Mesendoderm (in vitro differentiated cells): ENCODE measurements around the gene ITGA8.

Source experiments
- DNase-seq: peaks from one replicate; pipeline ENCODE4 v3.0.0; 2013
- H2AK5ac ChIP-seq: 2 replicates; pipeline ENCODE4 v1.6.1; 2013; ENCODE audit warnings: low read length, inconsistent platforms
- H2BK120ac ChIP-seq: 2 replicates; pipeline ENCODE4 v1.6.1; 2013; ENCODE audit warnings: low read depth, mild to moderate bottlenecking, low read length, moderate library complexity, mixed read lengths
- H2BK15ac ChIP-seq: replicated peaks from 2 replicates; pipeline ENCODE4 v1.6.1; 2013; ENCODE audit warnings: low read depth, mild to moderate bottlenecking, moderate library complexity
- H2BK5ac ChIP-seq: 2 replicates; pipeline ENCODE4 v1.6.1; 2013; ENCODE audit warnings: low read length, inconsistent platforms
- H3K18ac ChIP-seq: 2 replicates; pipeline ENCODE4 v1.6.1; 2013; ENCODE audit warnings: mild to moderate bottlenecking, low read length, mixed read lengths
- H3K23ac ChIP-seq: one replicate; pipeline ENCODE4 v1.6.1; 2013; ENCODE audit warnings: low read length
- H3K27ac ChIP-seq: 2 replicates; pipeline ENCODE4 v1.5.1; 2013; ENCODE audit warnings: low read depth, mild to moderate bottlenecking, inconsistent platforms, low read length, moderate library complexity
- H3K27me3 ChIP-seq: 2 replicates; pipeline ENCODE4 v1.6.1; 2013; ENCODE audit warnings: low read length, control low read depth, mild to moderate bottlenecking, inconsistent platforms; ENCODE audit not compliant: insufficient read depth, poor library complexity
- H3K36me3 ChIP-seq: 2 replicates; pipeline ENCODE4 v1.6.1; 2013; ENCODE audit warnings: low read length, inconsistent platforms; ENCODE audit not compliant: control insufficient read depth, insufficient read depth
- H3K4ac ChIP-seq: one replicate; pipeline ENCODE4 v1.6.1; 2013; ENCODE audit warnings: low read depth, mild to moderate bottlenecking, low read length, moderate library complexity
- H3K4me1 ChIP-seq: 2 replicates; pipeline ENCODE4 v1.6.1; 2013; ENCODE audit warnings: low read depth, low read length, inconsistent platforms; ENCODE audit not compliant: control insufficient read depth
- H3K4me2 ChIP-seq: 2 replicates; pipeline ENCODE4 v1.6.1; 2013; ENCODE audit warnings: low read length
- H3K4me3 ChIP-seq: 2 replicates; pipeline ENCODE4 v1.5.1; 2013; ENCODE audit warnings: mild to moderate bottlenecking, low read length
- H3K56ac ChIP-seq: one replicate; pipeline ENCODE4 v1.6.1; 2013; ENCODE audit warnings: low read length
- H3K79me1 ChIP-seq: 2 replicates; pipeline ENCODE4 v1.6.1; 2013; ENCODE audit warnings: low read length, inconsistent platforms
- H3K79me2 ChIP-seq: 2 replicates; pipeline ENCODE4 v1.6.1; 2013; ENCODE audit warnings: mild to moderate bottlenecking, low read length; ENCODE audit not compliant: control insufficient read depth, insufficient read depth
- H3K9ac ChIP-seq: 2 replicates; pipeline ENCODE4 v1.6.1; 2013; ENCODE audit warnings: low read length, inconsistent platforms
- H4K5ac ChIP-seq: one replicate; pipeline ENCODE4 v1.6.1; 2013; ENCODE audit warnings: low read length
- H4K8ac ChIP-seq: one replicate; pipeline ENCODE4 v1.6.1; 2013; ENCODE audit warnings: low read depth, mild to moderate bottlenecking, control low read depth, low read length, moderate library complexity
- WGBS: extraction: QIAGEN DNeasy Blood & Tissue Kit; methylation state at CpG from one replicate; pipeline ENCODE4 v1.1.7; 2013; ENCODE audit warnings: low lambda C conversion rate, missing lambda C conversion rate; ENCODE audit not compliant: insufficient coverage; ENCODE audit errors: extremely low coverage; 5-methylcytosine and 5-hydroxymethylcytosine counted together

The ITGA8 gene

DNA sequence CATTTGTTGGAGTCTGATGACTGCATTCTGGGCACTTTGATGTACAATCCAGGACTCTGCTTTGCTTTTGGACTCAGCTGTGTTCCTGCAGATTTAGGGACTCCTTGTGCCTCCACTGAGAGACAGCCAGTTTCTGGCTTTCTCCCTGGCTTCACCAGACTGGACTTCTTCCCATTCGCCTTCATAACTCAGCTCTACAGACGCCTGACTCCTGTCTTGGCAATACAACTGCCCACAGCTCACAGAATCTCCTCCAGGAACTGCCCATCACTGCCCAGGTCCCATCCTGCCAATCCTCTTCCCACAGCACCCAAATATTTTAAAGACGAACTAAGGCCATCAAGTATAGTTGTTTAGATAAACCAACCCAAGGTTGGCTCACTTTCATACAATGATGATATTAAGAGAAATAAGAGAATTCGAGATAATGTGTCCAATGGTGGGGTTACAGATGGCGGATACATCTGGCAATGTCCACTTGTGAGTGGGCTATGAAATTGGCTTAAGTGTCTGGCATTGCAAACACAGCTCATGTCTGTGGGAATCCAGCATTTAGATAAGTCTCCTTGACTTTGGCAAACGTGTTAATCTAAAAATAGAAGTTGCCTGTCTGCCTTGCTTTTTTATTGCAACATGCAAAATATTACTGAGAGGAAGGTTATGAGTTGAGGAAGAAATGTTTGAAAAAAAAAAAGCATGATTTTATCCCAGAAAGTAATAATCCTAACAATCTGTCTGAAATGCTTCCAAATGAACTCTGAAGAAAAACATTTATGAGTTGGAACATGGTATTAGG is 95.1 kb downstream of the ITGA8 start:
- Histone ChIP-seq H3K4me3 (no peak overlapping the region), H3K9ac (no peak overlapping the region), H3K56ac (no peak overlapping the region), H3K27ac (no peak overlapping the region), H3K18ac (no peak overlapping the region), H2AK5ac (no peak overlapping the region), H3K4me2 (no peak overlapping the region), H3K79me1 (no peaks in the 10 kb centered on the region), H3K36me3 (no peaks in the 10 kb centered on the region), H2BK5ac (no peak overlapping the region), H3K79me2 (no peaks in the 10 kb centered on the region), H4K8ac (no peak overlapping the region), H3K4me1 (no peaks in the 10 kb centered on the region), H2BK120ac (no peak overlapping the region), H4K5ac (no peak overlapping the region), H2BK15ac (no peak overlapping the region), H3K23ac (no peak overlapping the region), H3K27me3 (no peaks in the 10 kb centered on the region), H3K4ac (no peak overlapping the region)
- no CpG with 5 or more reads among the region's 6 CpGs for WGBS
- no peak for DNase-seq

DNA sequence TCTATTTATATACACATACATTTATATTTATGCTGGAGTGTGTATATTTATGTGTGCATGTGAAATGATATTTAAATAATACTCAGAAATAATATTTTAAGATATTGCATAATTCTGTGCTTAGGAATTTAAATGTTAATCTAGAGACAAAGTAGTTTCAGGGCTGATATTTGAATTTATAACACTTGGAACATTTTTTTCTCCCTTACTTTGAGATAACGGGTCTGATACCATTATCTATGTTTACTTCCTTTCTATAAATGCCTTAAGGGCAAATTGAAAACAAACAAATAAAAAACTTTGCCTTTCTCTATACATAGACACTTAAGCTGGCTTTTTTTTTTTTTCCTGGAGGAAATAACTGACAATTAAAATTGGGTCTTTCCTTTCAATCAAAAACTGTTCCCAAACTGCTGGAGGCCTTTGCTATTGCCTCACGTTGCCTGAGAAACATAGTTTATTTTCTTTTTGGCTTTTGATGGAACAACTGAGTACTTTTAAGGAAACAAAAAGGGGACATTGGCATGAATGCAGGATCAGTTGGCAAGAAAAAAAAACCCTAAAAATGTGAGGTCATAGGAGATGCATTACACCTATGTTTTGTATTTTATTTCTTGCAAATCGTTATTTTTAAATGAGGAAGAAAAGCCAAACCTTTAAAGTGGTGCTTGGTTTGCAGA is 98.7 kb downstream of the ITGA8 start:
- no peaks in the 10 kb centered on the region for H3K4me1 ChIP-seq
- H4K5ac ChIP-seq: no peak overlapping the region
- no peak overlapping the region for H2BK5ac ChIP-seq
- no CpG with 5 or more reads among the region's 3 CpGs for WGBS
- H3K4ac ChIP-seq: no peak overlapping the region
- no peak overlapping the region for H3K9ac ChIP-seq
- no peak overlapping the region for H2BK15ac ChIP-seq
- no peak overlapping the region for H3K56ac ChIP-seq
- no peak overlapping the region for H3K27ac ChIP-seq
- no peaks in the 10 kb centered on the region for H3K79me2 ChIP-seq
- no peak overlapping the region for H3K4me3 ChIP-seq
- H3K4me2 ChIP-seq: no peak overlapping the region
- H4K8ac ChIP-seq: no peak overlapping the region
- no peak for DNase-seq
- no peaks in the 10 kb centered on the region for H3K79me1 ChIP-seq
- H3K18ac ChIP-seq: no peak overlapping the region
- no peaks in the 10 kb centered on the region for H3K27me3 ChIP-seq
- H3K36me3 ChIP-seq: no peaks in the 10 kb centered on the region
- no peak overlapping the region for H2BK120ac ChIP-seq
- no peak overlapping the region for H3K23ac ChIP-seq
- H2AK5ac ChIP-seq: no peak overlapping the region

DNA sequence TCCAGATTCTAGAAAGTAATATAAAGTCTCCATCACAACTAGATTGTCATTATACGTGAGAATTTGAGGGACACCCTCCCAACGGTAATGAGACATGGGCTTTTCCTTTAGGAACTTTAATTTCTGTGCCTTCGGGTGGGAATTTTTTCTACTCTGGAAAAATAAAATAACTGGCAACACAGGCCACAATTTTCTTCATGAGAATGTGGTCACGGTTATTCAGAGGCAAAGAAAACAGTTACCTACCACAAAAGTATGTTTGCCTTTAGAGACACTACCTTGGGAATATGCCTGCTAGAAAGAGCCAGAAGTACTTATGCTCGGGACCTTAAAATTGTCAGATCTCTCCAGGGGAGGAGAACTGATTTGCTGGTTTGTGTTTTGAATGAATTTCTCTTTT is 99.4 kb downstream of the ITGA8 start:
- no CpG with 5 or more reads among the region's 5 CpGs for WGBS

DNA sequence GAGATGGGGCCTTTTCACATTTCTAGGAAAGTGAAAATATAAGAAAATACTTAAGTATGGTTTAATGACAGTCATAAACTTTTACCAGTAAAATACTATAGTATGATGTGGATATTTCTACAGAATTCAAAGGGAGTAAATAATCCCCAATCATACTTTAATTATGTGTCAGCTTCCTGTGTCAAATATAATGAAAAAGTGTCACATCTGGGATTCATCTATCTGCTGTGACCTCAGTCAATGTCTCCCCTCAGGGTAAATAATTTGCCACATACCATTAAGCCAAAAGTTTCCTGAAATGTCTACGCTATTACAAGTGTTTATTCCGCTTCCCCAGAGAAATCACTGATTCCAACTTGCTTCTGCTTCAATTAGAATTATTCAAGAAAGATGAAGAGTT is 110.5 kb downstream of the ITGA8 start:
- Histone ChIP-seq H4K8ac (no peak overlapping the region), H4K5ac (no peak overlapping the region), H3K79me2 (no peaks in the 10 kb centered on the region), H3K56ac (no peak overlapping the region), H3K4ac (no peak overlapping the region), H2BK15ac (no peak overlapping the region), H3K23ac (no peak overlapping the region), H3K9ac (no peak overlapping the region), H3K18ac (no peak overlapping the region), H2BK120ac (no peak overlapping the region), H2AK5ac (no peak overlapping the region), H3K4me3 (no peak overlapping the region), H3K4me2 (no peak overlapping the region), H3K79me1 (no peaks in the 10 kb centered on the region), H3K27ac (no peak overlapping the region), H3K36me3 (no peaks in the 10 kb centered on the region), H3K4me1 (no peaks in the 10 kb centered on the region), H2BK5ac (no peak overlapping the region), H3K27me3 (no peaks in the 10 kb centered on the region)
- no CpG with 5 or more reads among the region's 2 CpGs for WGBS
- DNase-seq: no peak

More for the DNA sequence above, 99.4 kb downstream of the ITGA8 start:
- H3K79me1 ChIP-seq: no peaks in the 10 kb centered on the region
- H3K18ac ChIP-seq: no peak overlapping the region
- no peak overlapping the region for H3K4me2 ChIP-seq
- H3K4me1 ChIP-seq: no peaks in the 10 kb centered on the region
- no peak overlapping the region for H3K4me3 ChIP-seq
- H4K5ac ChIP-seq: no peak overlapping the region
- no peak overlapping the region for H3K56ac ChIP-seq
- H2AK5ac ChIP-seq: no peak overlapping the region
- no peaks in the 10 kb centered on the region for H3K27me3 ChIP-seq
- no peak overlapping the region for H3K23ac ChIP-seq
- no peak overlapping the region for H3K4ac ChIP-seq
- no peak overlapping the region for H2BK120ac ChIP-seq
- H3K36me3 ChIP-seq: no peaks in the 10 kb centered on the region
- H3K27ac ChIP-seq: no peak overlapping the region
- no peak for DNase-seq
- no peak overlapping the region for H3K9ac ChIP-seq
- H2BK15ac ChIP-seq: no peak overlapping the region
- no peak overlapping the region for H2BK5ac ChIP-seq
- H3K79me2 ChIP-seq: no peaks in the 10 kb centered on the region
- no peak overlapping the region for H4K8ac ChIP-seq

DNA sequence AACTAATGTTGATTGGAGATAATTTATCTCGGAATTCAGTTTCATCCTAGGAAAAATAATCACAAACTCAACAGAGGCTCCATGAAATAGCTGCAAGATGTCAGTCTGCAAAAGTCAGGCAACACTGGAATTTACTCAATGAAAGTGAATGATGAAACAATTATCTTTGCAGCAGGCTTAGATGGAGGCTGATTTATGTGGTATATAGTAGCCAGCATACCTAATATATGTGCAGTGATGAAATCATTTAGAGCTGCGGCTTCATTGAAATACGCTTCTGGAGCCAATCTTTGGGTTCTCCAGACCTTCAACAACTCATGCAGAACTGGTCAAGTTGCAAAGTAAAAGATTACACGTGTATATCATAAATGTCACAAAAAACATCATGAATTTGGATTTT is 113.3 kb downstream of the ITGA8 start:
- no peak overlapping the region for H3K18ac ChIP-seq
- H3K27ac ChIP-seq: no peak overlapping the region
- DNase-seq: no peak
- no peak overlapping the region for H3K4me2 ChIP-seq
- H4K5ac ChIP-seq: no peak overlapping the region
- H2BK15ac ChIP-seq: no peak overlapping the region
- H3K23ac ChIP-seq: no peak overlapping the region
- H3K4me1 ChIP-seq: no peaks in the 10 kb centered on the region
- no peak overlapping the region for H3K56ac ChIP-seq
- no peak overlapping the region for H3K4me3 ChIP-seq
- H2BK5ac ChIP-seq: no peak overlapping the region
- no peak overlapping the region for H3K9ac ChIP-seq
- no peak overlapping the region for H2BK120ac ChIP-seq
- no peak overlapping the region for H3K4ac ChIP-seq
- H4K8ac ChIP-seq: no peak overlapping the region
- H3K79me2 ChIP-seq: no peaks in the 10 kb centered on the region
- WGBS: no CpG with 5 or more reads among the region's 4 CpGs
- no peak overlapping the region for H2AK5ac ChIP-seq
- H3K79me1 ChIP-seq: no peaks in the 10 kb centered on the region
- H3K27me3 ChIP-seq: no peaks in the 10 kb centered on the region
- H3K36me3 ChIP-seq: no peaks in the 10 kb centered on the region
